Astrocyte (in vitro differentiated cells and primary cell): ENCODE measurements around the gene RNU6-1. TPM values are rescaled to one million over a fixed set of nuclear protein-coding genes. Genes with fewer than 3 reads are reported as not detected.

Experiments used
- DNase-seq: peaks from one replicate; pipeline ENCODE4 v3.0.0-alpha.2; 2010; ENCODE audit warnings: low read depth
- FAIRE-seq: peaks from 2 replicates; lab custom pipeline; 2011; peaks lifted over from hg19 to GRCh38; lab: Jason Lieb, UNC
- H2AFZ ChIP-seq: 2 replicates; pipeline ENCODE4 v1.6.0; 2012; ENCODE audit warnings: low read depth, low read length, inconsistent platforms
- H3K27ac ChIP-seq: 2 replicates; pipeline ENCODE4 v1.5.1; 2011; ENCODE audit warnings: low read depth, low read length, inconsistent platforms
- H3K27me3 ChIP-seq: 2 replicates; pipeline ENCODE4 v1.6.0; 2011; ENCODE audit warnings: low read length, inconsistent platforms; ENCODE audit not compliant: insufficient read depth
- H3K36me3 ChIP-seq: 2 replicates; pipeline ENCODE4 v1.5.1; 2011; ENCODE audit warnings: low read length, inconsistent platforms; ENCODE audit not compliant: insufficient read depth
- H3K4me1 ChIP-seq: 2 replicates; pipeline ENCODE4 v1.5.1; 2011; ENCODE audit warnings: low read length, inconsistent platforms; ENCODE audit not compliant: insufficient read depth
- H3K4me2 ChIP-seq: 2 replicates; pipeline ENCODE4 v1.6.0; 2012; ENCODE audit warnings: low read length, inconsistent platforms
- H3K4me3 ChIP-seq: 2 replicates; pipeline ENCODE4 v1.5.1; 2011; ENCODE audit warnings: low read depth, mild to moderate bottlenecking, low read length, inconsistent platforms; ENCODE audit not compliant: insufficient read depth
- H3K79me2 ChIP-seq: 2 replicates; pipeline ENCODE4 v1.6.0; 2012; ENCODE audit warnings: mild to moderate bottlenecking, low read length, inconsistent platforms; ENCODE audit not compliant: insufficient read depth
- H3K9ac ChIP-seq: 2 replicates; pipeline ENCODE4 v1.6.0; 2012; ENCODE audit warnings: mild to moderate bottlenecking, low read length, inconsistent platforms
- H3K9me3 ChIP-seq: 2 replicates; pipeline ENCODE4 v1.5.1; 2012; ENCODE audit warnings: low read depth, mild to moderate bottlenecking, low read length, inconsistent platforms; ENCODE audit not compliant: insufficient read depth
- H4K20me1 ChIP-seq: 2 replicates; pipeline ENCODE4 v1.6.0; 2012; ENCODE audit warnings: low read length, inconsistent platforms; ENCODE audit not compliant: insufficient read depth
- H3K27ac Mint-ChIP-seq: one replicate; pipeline ENCODE4 v1.8.0; 2021; ENCODE audit warnings: mild to moderate bottlenecking, mixed read lengths; ENCODE audit not compliant: unreplicated experiment
- H3K27me3 Mint-ChIP-seq: one replicate; pipeline ENCODE4 v1.8.0; 2021; ENCODE audit warnings: low read depth, mixed read lengths; ENCODE audit not compliant: unreplicated experiment
- H3K36me3 Mint-ChIP-seq: one replicate; pipeline ENCODE4 v1.8.0; 2021; ENCODE audit warnings: low read depth, mixed read lengths; ENCODE audit not compliant: unreplicated experiment
- H3K4me1 Mint-ChIP-seq: one replicate; pipeline ENCODE4 v1.8.0; 2021; ENCODE audit warnings: low read depth, mixed read lengths; ENCODE audit not compliant: unreplicated experiment
- H3K4me3 Mint-ChIP-seq: one replicate; pipeline ENCODE4 v1.8.0; 2021; ENCODE audit warnings: mild to moderate bottlenecking, moderate library complexity, mixed read lengths; ENCODE audit not compliant: unreplicated experiment
- H3K9me3 Mint-ChIP-seq: one replicate; pipeline ENCODE4 v1.8.0; 2021; ENCODE audit warnings: mild to moderate bottlenecking, mixed read lengths; ENCODE audit not compliant: unreplicated experiment
- CTCF ChIP-seq: IDR thresholded peaks from 2 replicates; pipeline ENCODE4 v1.5.1; 2011; ENCODE audit warnings: low read depth, mild to moderate bottlenecking, inconsistent platforms, low read length, moderate library complexity; ENCODE audit not compliant: insufficient read depth
- EZH2 ChIP-seq: IDR thresholded peaks from 2 replicates; pipeline ENCODE4 v1.6.1; 2012; ENCODE audit warnings: mild to moderate bottlenecking, low read length, inconsistent platforms; ENCODE audit not compliant: insufficient read depth
- total RNA-seq: library from RNA; stranded (reverse); gene quantifications from 2 replicates; pipeline ENCODE4 v1.2.1, GENCODE V29; 2021

RNU6-1 gene
- total RNA-seq, 1 donor from 2014 or later: not detected

- no peak for TF ChIP-seq CTCF
- no peak for TF ChIP-seq EZH2
- no peaks in the 10 kb centered on the region for H3K36me3 ChIP-seq
- no peaks in the 10 kb centered on the region for H3K9me3 Mint-ChIP-seq
- H3K27me3 Mint-ChIP-seq: peaks cover 6% of the 10 kb centered on the region
- H3K27ac ChIP-seq: no peak overlapping the region
- peaks cover 2% of the 10 kb centered on the region for H3K27me3 ChIP-seq
- H3K4me1 Mint-ChIP-seq: peaks cover 9% of the 10 kb centered on the region
- H3K4me2 ChIP-seq: no peak overlapping the region
- no peaks in the 10 kb centered on the region for H3K36me3 Mint-ChIP-seq
- no peak overlapping the region for H2AFZ ChIP-seq
- H3K79me2 ChIP-seq: no peaks in the 10 kb centered on the region
- no peak overlapping the region for H3K4me3 ChIP-seq
- H3K27ac Mint-ChIP-seq: no peak overlapping the region
- H3K9me3 ChIP-seq: no peaks in the 10 kb centered on the region
- DNase-seq: no peak
- H4K20me1 ChIP-seq: no peaks in the 10 kb centered on the region
- H3K9ac ChIP-seq: no peak overlapping the region
- no peaks in the 10 kb centered on the region for H3K4me1 ChIP-seq
- FAIRE-seq: no peak
- H3K4me3 Mint-ChIP-seq: no peak overlapping the region
Observed at GRCh38 chr15:67857220-67857619, 17.4 kb upstream of the RNU6-1 start.

- Mint-ChIP-seq H3K36me3 (no peaks in the 10 kb centered on the region), H3K4me1 (peaks cover 6% of the 10 kb centered on the region), H3K27ac (no peak overlapping the region), H3K9me3 (no peaks in the 10 kb centered on the region), H3K4me3 (no peak overlapping the region), H3K27me3 (peaks cover 3% of the 10 kb centered on the region)
- no peak overlapping the region for H3K27ac ChIP-seq
- H3K4me3 ChIP-seq: no peak overlapping the region
- H3K27me3 ChIP-seq: peaks cover 2% of the 10 kb centered on the region
- no peak for DNase-seq
- no peak overlapping the region for H3K9ac ChIP-seq
- no peaks in the 10 kb centered on the region for H3K36me3 ChIP-seq
- FAIRE-seq: no peak
- no peaks in the 10 kb centered on the region for H3K79me2 ChIP-seq
- no peak overlapping the region for H2AFZ ChIP-seq
- no peaks in the 10 kb centered on the region for H4K20me1 ChIP-seq
- H3K4me2 ChIP-seq: no peak overlapping the region
- H3K9me3 ChIP-seq: no peaks in the 10 kb centered on the region
- TF ChIP-seq CTCF (no peak), EZH2 (no peak)
- no peaks in the 10 kb centered on the region for H3K4me1 ChIP-seq
Observed at GRCh38 chr15:67855842-67856241, 16.0 kb upstream of the RNU6-1 start.

GRCh38 chr15:67854358-67854757, 14.5 kb upstream of the RNU6-1 start:
- Histone ChIP-seq H3K27ac (no peak overlapping the region), H3K4me1 (no peaks in the 10 kb centered on the region), H3K79me2 (no peaks in the 10 kb centered on the region), H3K9ac (no peak overlapping the region), H2AFZ (no peak overlapping the region), H3K9me3 (no peaks in the 10 kb centered on the region), H3K4me2 (no peak overlapping the region), H3K27me3 (peaks cover 2% of the 10 kb centered on the region), H3K4me3 (no peak overlapping the region), H3K36me3 (no peaks in the 10 kb centered on the region), H4K20me1 (no peaks in the 10 kb centered on the region)
- DNase-seq: no peak
- H3K27ac Mint-ChIP-seq: no peak overlapping the region
- FAIRE-seq: no peak
- TF ChIP-seq CTCF (no peak), EZH2 (no peak)
- H3K4me3 Mint-ChIP-seq: no peak overlapping the region
- no peaks in the 10 kb centered on the region for H3K36me3 Mint-ChIP-seq
- H3K9me3 Mint-ChIP-seq: peaks cover 2% of the 10 kb centered on the region
- H3K4me1 Mint-ChIP-seq: peaks cover 6% of the 10 kb centered on the region
- no peaks in the 10 kb centered on the region for H3K27me3 Mint-ChIP-seq
